BLaER1 (cell line): Measurements from ENCODE around the gene IRF6.

Experiments used
- H3K27ac ChIP-seq: shearing (Covaris generic); formaldehyde crosslinking; 2 replicates; pipeline ENCODE4 v1.8.1; 2022
- H3K27me3 ChIP-seq: shearing (Covaris generic); formaldehyde crosslinking; 2 replicates; pipeline ENCODE4 v1.8.1; 2022
- H3K36me3 ChIP-seq: shearing (Covaris generic); formaldehyde crosslinking; 2 replicates; pipeline ENCODE4 v1.8.1; 2022
- H3K4me1 ChIP-seq: shearing (Covaris generic); formaldehyde crosslinking; 2 replicates; pipeline ENCODE4 v1.8.1; 2022
- H3K4me2 ChIP-seq: shearing (Covaris generic); formaldehyde crosslinking; 2 replicates; pipeline ENCODE4 v1.8.1; 2022
- H3K4me3 ChIP-seq: shearing (Covaris generic); formaldehyde crosslinking; 2 replicates; pipeline ENCODE4 v1.8.1; 2022
- H3K9ac ChIP-seq: shearing (Covaris generic); formaldehyde crosslinking; 2 replicates; pipeline ENCODE4 v1.8.1; 2022
- H3K9me3 ChIP-seq: shearing (Covaris generic); formaldehyde crosslinking; 2 replicates; pipeline ENCODE4 v1.8.1; 2022
- H4K20me1 ChIP-seq: shearing (Covaris generic); formaldehyde crosslinking; 2 replicates; pipeline ENCODE4 v1.8.1; 2022
- Cebpa-rat ChIP-seq: shearing (Covaris generic); IDR thresholded peaks from 2 replicates; pipeline ENCODE4 v1.8.1; 2022

IRF6 gene

GRCh38 chr1:209825591-209826434 is 19.9 kb upstream of the IRF6 start:
- no peak overlapping the region for H3K27ac ChIP-seq
- no peak overlapping the region for H3K4me2 ChIP-seq
- no peaks in the 10 kb centered on the region for H4K20me1 ChIP-seq
- H3K4me1 ChIP-seq: peaks cover 26% of the 10 kb centered on the region
- no peak overlapping the region for H3K4me3 ChIP-seq
- H3K9me3 ChIP-seq: no peaks in the 10 kb centered on the region
- peaks cover 3% of the 10 kb centered on the region for H3K36me3 ChIP-seq
- H3K9ac ChIP-seq: no peak overlapping the region
- H3K27me3 ChIP-seq: no peaks in the 10 kb centered on the region
- no peak for TF ChIP-seq Cebpa-rat

- no peaks in the 10 kb centered on the region for H3K9me3 ChIP-seq
- no peaks in the 10 kb centered on the region for H3K27me3 ChIP-seq
- no peak for TF ChIP-seq Cebpa-rat
- H3K36me3 ChIP-seq: no peaks in the 10 kb centered on the region
- H3K4me1 ChIP-seq: peaks cover 7% of the 10 kb centered on the region; the same call in 1 of the 2 replicates
- no peak overlapping the region for H3K9ac ChIP-seq
- H4K20me1 ChIP-seq: no peaks in the 10 kb centered on the region
- H3K27ac ChIP-seq: no peak overlapping the region
- no peak overlapping the region for H3K4me2 ChIP-seq
- no peak overlapping the region for H3K4me3 ChIP-seq
Measured at GRCh38 chr1:209823143-209824041, 17.4 kb upstream of the IRF6 start.

GRCh38 chr1:209822706-209823105 is 16.8 kb upstream of the IRF6 start:
- no peaks in the 10 kb centered on the region for H3K36me3 ChIP-seq
- no peaks in the 10 kb centered on the region for H3K9me3 ChIP-seq
- TF ChIP-seq Cebpa-rat: no peak
- no peaks in the 10 kb centered on the region for H3K27me3 ChIP-seq
- no peak overlapping the region for H3K4me2 ChIP-seq
- no peak overlapping the region for H3K9ac ChIP-seq
- H3K4me3 ChIP-seq: no peak overlapping the region
- no peak overlapping the region for H3K27ac ChIP-seq
- peaks cover 7% of the 10 kb centered on the region; the same call in 1 of the 2 replicates for H3K4me1 ChIP-seq
- no peaks in the 10 kb centered on the region for H4K20me1 ChIP-seq

GRCh38 chr1:209820986-209821385 is 15.0 kb upstream of the IRF6 start:
- Histone ChIP-seq H3K4me1 (no peaks in the 10 kb centered on the region), H3K27me3 (no peaks in the 10 kb centered on the region), H3K4me2 (no peak overlapping the region), H3K9me3 (no peaks in the 10 kb centered on the region), H3K9ac (no peak overlapping the region), H4K20me1 (no peaks in the 10 kb centered on the region), H3K4me3 (no peak overlapping the region), H3K27ac (no peak overlapping the region), H3K36me3 (no peaks in the 10 kb centered on the region)
- TF ChIP-seq Cebpa-rat: no peak

- Histone ChIP-seq H3K27me3 (no peaks in the 10 kb centered on the region), H3K4me2 (no peak overlapping the region), H3K27ac (no peak overlapping the region), H4K20me1 (no peaks in the 10 kb centered on the region), H3K4me3 (no peak overlapping the region), H3K9ac (no peak overlapping the region), H3K9me3 (no peaks in the 10 kb centered on the region), H3K36me3 (no peaks in the 10 kb centered on the region), H3K4me1 (0 out of 2 replicates have a peak, but pooled peaks cover 4% of the 10 kb centered on the region)
- no peak for TF ChIP-seq Cebpa-rat
Measured at GRCh38 chr1:209819058-209819457, 13.1 kb upstream of the IRF6 start.

GRCh38 chr1:209817691-209818090 is 11.7 kb upstream of the IRF6 start:
- Histone ChIP-seq H3K9me3 (no peaks in the 10 kb centered on the region), H3K27ac (no peak overlapping the region), H3K27me3 (no peaks in the 10 kb centered on the region), H3K4me2 (no peak overlapping the region), H3K9ac (no peak overlapping the region), H3K4me3 (no peak overlapping the region), H3K4me1 (0 out of 2 replicates have a peak, but pooled peaks cover 4% of the 10 kb centered on the region), H4K20me1 (no peaks in the 10 kb centered on the region), H3K36me3 (no peaks in the 10 kb centered on the region)
- no peak for TF ChIP-seq Cebpa-rat

GRCh38 chr1:209816923-209817322 is 11.0 kb upstream of the IRF6 start:
- H3K4me3 ChIP-seq: no peak overlapping the region
- no peaks in the 10 kb centered on the region for H3K36me3 ChIP-seq
- no peak for TF ChIP-seq Cebpa-rat
- no peak overlapping the region for H3K4me2 ChIP-seq
- 0 out of 2 replicates have a peak, but pooled peaks cover 4% of the 10 kb centered on the region for H3K4me1 ChIP-seq
- no peaks in the 10 kb centered on the region for H3K9me3 ChIP-seq
- no peak overlapping the region for H3K9ac ChIP-seq
- no peaks in the 10 kb centered on the region for H3K27me3 ChIP-seq
- H3K27ac ChIP-seq: no peak overlapping the region
- H4K20me1 ChIP-seq: no peaks in the 10 kb centered on the region

GRCh38 chr1:209815931-209816341 is 10.0 kb upstream of the IRF6 start:
- Histone ChIP-seq H3K4me1 (0 out of 2 replicates have a peak, but pooled peaks cover 4% of the 10 kb centered on the region), H3K27me3 (no peaks in the 10 kb centered on the region), H3K9ac (no peak overlapping the region), H3K9me3 (no peaks in the 10 kb centered on the region), H3K4me3 (no peak overlapping the region), H4K20me1 (no peaks in the 10 kb centered on the region), H3K36me3 (no peaks in the 10 kb centered on the region), H3K27ac (no peak overlapping the region), H3K4me2 (no peak overlapping the region)
- TF ChIP-seq Cebpa-rat: no peak

GRCh38 chr1:209815490-209815889 is 9.5 kb upstream of the IRF6 start:
- H3K27me3 ChIP-seq: no peaks in the 10 kb centered on the region
- H3K27ac ChIP-seq: no peak overlapping the region
- H3K4me3 ChIP-seq: no peak overlapping the region
- no peak for TF ChIP-seq Cebpa-rat
- 0 out of 2 replicates have a peak, but pooled peaks cover 4% of the 10 kb centered on the region for H3K4me1 ChIP-seq
- H3K36me3 ChIP-seq: no peaks in the 10 kb centered on the region
- no peak overlapping the region for H3K4me2 ChIP-seq
- H4K20me1 ChIP-seq: no peaks in the 10 kb centered on the region
- H3K9me3 ChIP-seq: no peaks in the 10 kb centered on the region
- H3K9ac ChIP-seq: no peak overlapping the region

GRCh38 chr1:209813902-209814301 is 8.0 kb upstream of the IRF6 start:
- H3K4me1 ChIP-seq: 0 out of 2 replicates have a peak, but pooled peaks cover 4% of the 10 kb centered on the region
- no peaks in the 10 kb centered on the region for H3K36me3 ChIP-seq
- H3K9ac ChIP-seq: no peak overlapping the region
- TF ChIP-seq Cebpa-rat: no peak
- H3K4me2 ChIP-seq: no peak overlapping the region
- H4K20me1 ChIP-seq: no peaks in the 10 kb centered on the region
- H3K4me3 ChIP-seq: no peak overlapping the region
- H3K9me3 ChIP-seq: no peaks in the 10 kb centered on the region
- H3K27ac ChIP-seq: no peak overlapping the region
- no peaks in the 10 kb centered on the region for H3K27me3 ChIP-seq
